ENCODE results near the gene ZNF19.

DNA sequence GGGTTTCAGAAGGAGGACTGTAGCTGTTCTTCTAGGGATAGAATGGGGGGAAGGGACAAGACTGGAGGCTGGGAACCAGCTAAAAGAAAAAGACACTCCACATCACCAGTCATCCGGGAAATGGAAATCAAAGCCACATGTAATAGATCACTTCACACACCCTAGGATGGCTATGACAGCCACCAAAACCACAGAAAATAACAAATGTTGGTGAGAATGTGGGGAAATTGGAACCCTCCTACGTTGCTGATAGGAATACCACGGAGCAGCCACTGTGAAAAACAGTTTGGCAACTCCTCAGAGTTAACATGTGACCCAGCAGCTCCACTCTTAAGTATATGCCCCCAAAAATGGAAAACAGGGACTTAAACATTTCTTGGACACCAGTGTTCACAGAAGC, 49.6 kb downstream of the ZNF19 start:
- TF ChIP-seq, protein P1, sequence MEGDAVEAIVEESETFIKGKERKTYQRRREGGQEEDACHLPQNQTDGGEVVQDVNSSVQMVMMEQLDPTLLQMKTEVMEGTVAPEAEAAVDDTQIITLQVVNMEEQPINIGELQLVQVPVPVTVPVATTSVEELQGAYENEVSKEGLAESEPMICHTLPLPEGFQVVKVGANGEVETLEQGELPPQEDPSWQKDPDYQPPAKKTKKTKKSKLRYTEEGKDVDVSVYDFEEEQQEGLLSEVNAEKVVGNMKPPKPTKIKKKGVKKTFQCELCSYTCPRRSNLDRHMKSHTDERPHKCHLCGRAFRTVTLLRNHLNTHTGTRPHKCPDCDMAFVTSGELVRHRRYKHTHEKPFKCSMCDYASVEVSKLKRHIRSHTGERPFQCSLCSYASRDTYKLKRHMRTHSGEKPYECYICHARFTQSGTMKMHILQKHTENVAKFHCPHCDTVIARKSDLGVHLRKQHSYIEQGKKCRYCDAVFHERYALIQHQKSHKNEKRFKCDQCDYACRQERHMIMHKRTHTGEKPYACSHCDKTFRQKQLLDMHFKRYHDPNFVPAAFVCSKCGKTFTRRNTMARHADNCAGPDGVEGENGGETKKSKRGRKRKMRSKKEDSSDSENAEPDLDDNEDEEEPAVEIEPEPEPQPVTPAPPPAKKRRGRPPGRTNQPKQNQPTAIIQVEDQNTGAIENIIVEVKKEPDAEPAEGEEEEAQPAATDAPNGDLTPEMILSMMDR (IDR thresholded peaks at IDR 0.05): no peak
- TF ChIP-seq POLR2A (IDR thresholded peaks at IDR 0.05): no peak

Data from right lobe of liver (tissue), 4 donors.